ENCODE results near the gene RAD18.
A peak's percentile ranks its signal among the peaks of the same experiment; 100 is the strongest.

RAD18 gene
- total RNA-seq: 14.8 to 49.8 (median 33.5) reads per million in 9 experiments

GRCh38 chr3:8963137-8963853 lies at the start of gene RAD18:
TSS of gene RAD18 (minus strand) at chr3:8963472. CDS start at chr3:8963385, 87 bp downstream.
- ATAC-seq (replicated peaks) (peak; percentile 97), DNase-seq (peak; percentile 90 to 93 (median 90))
- Mint-ChIP-seq H3K27me3 (peaks cover 2 to 9% of the 10 kb centered on the region in 2 donors), H3K4me1 (ENCODE audit: low read depth in 2 of 2) (peaks cover 17 to 25% of the 10 kb centered on the region in 2 donors), H3K27ac (peak within 1 kb of the TSS; percentile 99), H3K9me3 (no peaks in the 10 kb centered on the region), H3K36me3 (ENCODE audit: insufficient read depth) (peaks cover 13% of the 10 kb centered on the region), H3K4me3 (peak within 1 kb of the TSS; percentile 97 to 98)

GRCh38 chr3:9012521-9012920 lies 49.2 kb upstream of the RAD18 start:
- no peak for DNase-seq
- peaks cover 15 to 25% of the 10 kb centered on the region in 2 donors for H3K27me3 Mint-ChIP-seq

GRCh38 chr3:9009976-9010545 lies 46.8 kb upstream of the RAD18 start:
- ATAC-seq (replicated peaks): no peak
- Mint-ChIP-seq H3K4me3 (no peak overlapping the region), H3K27me3 (peaks cover 8 to 9% of the 10 kb centered on the region in 2 donors), H3K9me3 (no peaks in the 10 kb centered on the region), H3K27ac (no peak overlapping the region), H3K36me3 (ENCODE audit: insufficient read depth) (no peaks in the 10 kb centered on the region), H3K4me1 (ENCODE audit: low read depth in 2 of 2) (no peaks in the 10 kb centered on the region)
- no peak for DNase-seq

More at GRCh38 chr3:9012521-9012920, 49.2 kb upstream of the RAD18 start:
- Mint-ChIP-seq H3K4me3 (no peak overlapping the region), H3K9me3 (no peaks in the 10 kb centered on the region), H3K4me1 (ENCODE audit: low read depth in 2 of 2) (no peaks in the 10 kb centered on the region), H3K27ac (no peak overlapping the region), H3K36me3 (ENCODE audit: insufficient read depth) (no peaks in the 10 kb centered on the region)
- ATAC-seq (replicated peaks): no peak

DNA sequence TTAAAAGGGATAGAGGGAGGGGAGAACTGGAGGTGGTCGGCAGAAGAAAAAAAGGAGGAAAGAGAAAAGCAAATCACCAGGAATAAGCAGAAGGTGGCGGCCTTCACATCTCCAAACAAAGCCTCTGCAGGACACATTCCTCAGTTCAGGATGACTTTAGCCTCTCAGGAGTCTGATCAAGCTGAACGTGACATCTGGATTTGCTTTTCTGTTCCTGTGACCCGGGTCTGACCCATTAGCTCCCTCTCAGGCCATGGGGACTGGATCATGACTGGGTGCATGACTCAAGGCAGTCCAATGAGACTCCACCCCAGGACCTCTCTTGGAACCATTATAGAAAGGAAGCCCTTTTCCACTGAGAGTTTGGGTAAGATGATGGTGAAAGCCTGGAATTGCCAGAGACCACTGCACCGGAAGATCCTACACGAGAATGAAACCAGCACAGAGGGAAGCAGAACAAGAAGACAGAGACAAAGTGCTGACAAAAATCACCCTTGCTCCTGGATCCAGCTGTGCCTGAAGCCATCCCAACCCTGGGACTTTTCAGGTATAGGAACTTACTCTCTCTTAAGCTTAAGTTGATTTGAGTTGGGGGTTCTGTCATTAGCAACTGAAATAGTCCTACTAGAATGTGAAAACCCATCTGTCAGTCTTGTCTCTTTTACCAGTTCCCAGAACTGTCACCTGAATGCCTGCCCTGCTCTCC lies 45.4 kb upstream of the RAD18 start:
- H3K9me3 Mint-ChIP-seq: no peaks in the 10 kb centered on the region
- no peaks in the 10 kb centered on the region for H3K36me3 Mint-ChIP-seq (ENCODE audit: insufficient read depth)
- peaks cover 7 to 8% of the 10 kb centered on the region in 2 donors for H3K27me3 Mint-ChIP-seq
- no peak overlapping the region for H3K27ac Mint-ChIP-seq
- H3K4me1 Mint-ChIP-seq (ENCODE audit: low read depth in 2 of 2): no peaks in the 10 kb centered on the region
- no peak for DNase-seq
- no peak for ATAC-seq (replicated peaks)
- H3K4me3 Mint-ChIP-seq: no peak overlapping the region

DNA sequence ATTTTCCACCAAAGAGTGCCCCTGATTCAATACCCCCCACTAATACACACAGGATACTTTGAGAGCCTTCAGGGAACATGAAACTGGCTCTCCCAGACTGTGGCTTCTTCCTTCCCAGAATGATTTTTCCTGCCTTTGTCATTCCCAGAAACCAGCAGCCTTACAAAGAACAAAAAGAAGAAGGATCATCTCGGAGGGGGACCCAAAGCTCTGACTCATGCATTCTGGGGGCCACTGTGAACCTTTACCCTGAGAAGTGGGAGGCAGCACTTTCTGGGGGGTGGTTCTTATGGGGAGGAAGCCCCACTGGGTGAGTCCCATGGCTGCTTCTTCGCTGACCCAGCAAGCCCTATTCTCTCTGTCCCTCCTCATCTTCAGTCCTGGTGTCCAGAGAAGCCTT lies 44.7 kb upstream of the RAD18 start:
- H3K4me3 Mint-ChIP-seq: no peak overlapping the region
- ATAC-seq (replicated peaks): no peak
- H3K9me3 Mint-ChIP-seq: no peaks in the 10 kb centered on the region
- H3K36me3 Mint-ChIP-seq (ENCODE audit: insufficient read depth): no peaks in the 10 kb centered on the region
- DNase-seq: no peak
- no peaks in the 10 kb centered on the region for H3K4me1 Mint-ChIP-seq (ENCODE audit: low read depth in 2 of 2)
- peaks cover 7 to 8% of the 10 kb centered on the region in 2 donors for H3K27me3 Mint-ChIP-seq
- no peak overlapping the region for H3K27ac Mint-ChIP-seq

DNA sequence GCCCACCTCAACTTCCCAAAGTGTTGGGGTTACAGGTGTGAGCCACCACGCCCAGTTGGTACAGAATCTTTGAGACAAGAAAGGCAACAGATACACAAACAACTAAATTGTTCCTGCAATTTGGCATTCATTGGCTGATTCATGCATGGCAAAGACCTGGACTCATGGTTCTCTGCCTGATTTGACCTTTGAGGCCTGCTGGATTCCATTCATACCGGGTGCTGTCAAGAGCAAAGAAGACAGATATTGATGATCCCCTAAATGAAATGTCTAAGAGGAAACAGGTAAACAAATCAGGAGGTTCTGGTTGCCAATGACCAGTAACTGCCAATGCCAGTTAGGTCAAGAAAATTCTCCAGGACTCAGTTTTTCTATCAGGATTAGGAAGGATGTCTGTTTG lies 43.9 kb upstream of the RAD18 start:
- H3K27ac Mint-ChIP-seq: no peak overlapping the region
- H3K9me3 Mint-ChIP-seq: no peaks in the 10 kb centered on the region
- ATAC-seq (replicated peaks) (no peak), DNase-seq (no peak)
- H3K27me3 Mint-ChIP-seq: peaks cover 7 to 8% of the 10 kb centered on the region in 2 donors
- H3K4me3 Mint-ChIP-seq: no peak overlapping the region
- no peaks in the 10 kb centered on the region for H3K36me3 Mint-ChIP-seq (ENCODE audit: insufficient read depth)
- no peaks in the 10 kb centered on the region for H3K4me1 Mint-ChIP-seq (ENCODE audit: low read depth in 2 of 2)

- Mint-ChIP-seq H3K4me1 (ENCODE audit: low read depth in 2 of 2) (no peaks in the 10 kb centered on the region), H3K4me3 (no peak overlapping the region), H3K27ac (no peak overlapping the region), H3K9me3 (no peaks in the 10 kb centered on the region), H3K36me3 (ENCODE audit: insufficient read depth) (no peaks in the 10 kb centered on the region), H3K27me3 (peaks cover 11 to 26% of the 10 kb centered on the region in 2 donors)
- ATAC-seq (replicated peaks) (no peak), DNase-seq (no peak)
These were observed 36.8 kb upstream of the RAD18 start for GRCh38 chr3:9000041-9000440.

- H3K27me3 Mint-ChIP-seq: peaks cover 17 to 26% of the 10 kb centered on the region in 2 donors
These were observed 33.9 kb upstream of the RAD18 start for GRCh38 chr3:8997151-8997550.

DNA sequence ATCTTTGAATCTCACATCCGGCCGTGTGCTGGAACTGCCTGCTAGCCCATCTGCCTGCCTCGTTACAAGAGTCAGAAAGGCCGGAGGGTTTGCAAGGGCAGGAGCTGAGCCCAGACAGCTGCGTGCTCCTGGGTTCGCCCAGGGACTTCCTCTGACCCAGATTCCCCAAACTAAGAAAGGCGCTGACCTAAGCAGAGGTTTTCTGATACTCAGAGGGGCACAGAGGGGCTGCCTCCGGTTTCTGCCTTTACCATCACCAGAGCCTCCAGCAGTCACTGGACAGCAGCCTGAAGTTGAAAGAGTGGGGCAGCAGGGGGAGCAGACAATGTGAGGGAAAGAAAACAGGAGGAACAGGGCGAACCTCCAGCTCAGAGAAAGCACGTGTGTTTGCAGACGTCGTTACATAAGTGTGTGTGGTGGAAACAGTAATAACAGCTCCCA lies 33.4 kb upstream of the RAD18 start:
- Mint-ChIP-seq H3K4me3 (no peak overlapping the region), H3K36me3 (ENCODE audit: insufficient read depth) (no peaks in the 10 kb centered on the region), H3K4me1 (ENCODE audit: low read depth in 2 of 2) (no peaks in the 10 kb centered on the region), H3K9me3 (no peaks in the 10 kb centered on the region), H3K27ac (peak overlapping the region in 1 of 2 donors; percentile 55), H3K27me3 (peaks cover 17 to 26% of the 10 kb centered on the region in 2 donors)
- no peak for DNase-seq
- no peak for ATAC-seq (replicated peaks)

More at GRCh38 chr3:8997151-8997550, 33.9 kb upstream of the RAD18 start:
- no peak for DNase-seq
- ATAC-seq (replicated peaks): no peak
- Mint-ChIP-seq H3K36me3 (ENCODE audit: insufficient read depth) (no peaks in the 10 kb centered on the region), H3K27ac (no peak overlapping the region), H3K9me3 (no peaks in the 10 kb centered on the region), H3K4me1 (ENCODE audit: low read depth in 2 of 2) (no peaks in the 10 kb centered on the region), H3K4me3 (no peak overlapping the region)

GRCh38 chr3:8996216-8996615 lies 32.9 kb upstream of the RAD18 start:
- Mint-ChIP-seq H3K27me3 (peaks cover 17 to 26% of the 10 kb centered on the region in 2 donors), H3K36me3 (ENCODE audit: insufficient read depth) (no peaks in the 10 kb centered on the region), H3K27ac (peak overlapping the region in 1 of 2 donors; percentile 55), H3K4me1 (ENCODE audit: low read depth in 2 of 2) (no peaks in the 10 kb centered on the region), H3K9me3 (no peaks in the 10 kb centered on the region), H3K4me3 (no peak overlapping the region)
- ATAC-seq (replicated peaks): no peak
- no peak for DNase-seq

GRCh38 chr3:8994226-8994625 lies 31.0 kb upstream of the RAD18 start:
- Mint-ChIP-seq H3K27ac (no peak overlapping the region), H3K27me3 (peaks cover 14% of the 10 kb centered on the region in 2 donors), H3K36me3 (ENCODE audit: insufficient read depth) (no peaks in the 10 kb centered on the region), H3K4me1 (ENCODE audit: low read depth in 2 of 2) (no peaks in the 10 kb centered on the region), H3K4me3 (no peak overlapping the region), H3K9me3 (no peaks in the 10 kb centered on the region)
- no peak for ATAC-seq (replicated peaks)
- no peak for DNase-seq

DNA sequence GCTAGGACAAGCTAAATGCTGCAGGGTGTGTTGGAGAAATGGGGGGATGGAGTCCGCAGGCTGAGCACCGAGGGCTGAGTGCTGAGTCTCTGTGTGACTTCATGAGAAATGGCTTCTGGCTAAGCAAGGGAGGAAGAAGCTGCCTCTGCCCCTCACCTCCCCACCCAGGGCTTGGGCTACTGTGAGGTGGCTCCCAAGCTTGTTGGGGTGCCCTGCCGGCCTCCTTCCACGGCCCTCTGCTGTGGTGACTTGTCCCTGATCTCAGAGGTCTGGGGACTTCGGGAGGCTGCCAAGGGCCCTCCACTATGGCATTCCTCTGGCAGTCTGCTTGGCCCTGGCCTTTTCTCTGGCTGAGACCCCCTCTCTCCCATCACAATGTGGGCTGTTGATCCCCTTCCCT lies 30.1 kb upstream of the RAD18 start:
- peaks cover 5 to 6% of the 10 kb centered on the region in 2 donors for H3K27me3 Mint-ChIP-seq
- H3K9me3 Mint-ChIP-seq: no peaks in the 10 kb centered on the region
- ATAC-seq (replicated peaks) (no peak), DNase-seq (no peak)
- no peaks in the 10 kb centered on the region for H3K36me3 Mint-ChIP-seq (ENCODE audit: insufficient read depth)
- H3K4me3 Mint-ChIP-seq: no peak overlapping the region
- no peak overlapping the region for H3K27ac Mint-ChIP-seq
- H3K4me1 Mint-ChIP-seq (ENCODE audit: low read depth in 2 of 2): no peaks in the 10 kb centered on the region

DNA sequence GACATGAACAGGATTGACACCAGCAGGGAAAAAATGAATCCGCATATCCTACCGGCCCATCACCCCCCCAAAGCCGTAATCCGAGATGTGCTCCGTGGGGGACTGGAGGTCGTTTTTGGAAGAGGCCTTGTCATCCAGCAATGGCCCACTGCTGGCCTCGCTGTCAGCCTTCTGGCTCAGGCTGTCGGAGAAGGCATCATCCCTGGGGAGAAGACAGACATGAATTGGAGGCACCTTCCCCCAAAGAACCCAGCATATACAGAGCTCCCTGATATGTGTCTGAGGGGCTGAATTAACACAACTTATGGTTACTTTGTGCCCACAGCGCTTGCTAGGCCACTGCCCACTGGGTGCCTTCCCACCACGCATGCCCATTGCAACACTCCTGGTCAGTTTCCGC lies 29.6 kb upstream of the RAD18 start:
- peaks cover 0 to 3% of the 10 kb centered on the region in 2 donors for H3K4me1 Mint-ChIP-seq (ENCODE audit: low read depth in 2 of 2)
- DNase-seq (no peak), ATAC-seq (replicated peaks) (no peak)
- H3K36me3 Mint-ChIP-seq (ENCODE audit: insufficient read depth): no peaks in the 10 kb centered on the region
- H3K27me3 Mint-ChIP-seq: peaks cover under 1 to 6% of the 10 kb centered on the region in 2 donors
- no peak overlapping the region for H3K4me3 Mint-ChIP-seq
- no peak overlapping the region for H3K27ac Mint-ChIP-seq
- H3K9me3 Mint-ChIP-seq: no peaks in the 10 kb centered on the region
